Tibial nerve (tissue), 4 donors: ENCODE data around the gene CDKN1A.

Source experiments
- EP300 ChIP-seq, 2 donors: sonication (generic); formaldehyde crosslinking; IDR thresholded peaks; one replicate each; pipeline ENCODE4 v1.6.1; 2017; ENCODE audit warnings: antibody characterized with exemption in 2 of 2, mild to moderate bottlenecking in 1 of 2
- POLR2A ChIP-seq, 2 donors: fragments of 450-650 bp; IDR thresholded peaks; one replicate each; pipeline ENCODE4 v1.6.1; 2017; ENCODE audit warnings: antibody characterized with exemption in 2 of 2, mild to moderate bottlenecking in 2 of 2, moderate library complexity in 2 of 2
- TF ChIP-seq, protein P1 (sequence below), 5 experiments: fragments of 200-600 bp in 3 of 5; fragments of 450-650 bp in 2 of 5; sonication (generic) in 3 of 5; IDR thresholded peaks; one replicate each; pipeline ENCODE4 v1.5.1; 2016 to 2019; ENCODE audit warnings: antibody characterized with exemption in 5 of 5, mild to moderate bottlenecking in 3 of 5, moderate library complexity in 2 of 5

DNA sequence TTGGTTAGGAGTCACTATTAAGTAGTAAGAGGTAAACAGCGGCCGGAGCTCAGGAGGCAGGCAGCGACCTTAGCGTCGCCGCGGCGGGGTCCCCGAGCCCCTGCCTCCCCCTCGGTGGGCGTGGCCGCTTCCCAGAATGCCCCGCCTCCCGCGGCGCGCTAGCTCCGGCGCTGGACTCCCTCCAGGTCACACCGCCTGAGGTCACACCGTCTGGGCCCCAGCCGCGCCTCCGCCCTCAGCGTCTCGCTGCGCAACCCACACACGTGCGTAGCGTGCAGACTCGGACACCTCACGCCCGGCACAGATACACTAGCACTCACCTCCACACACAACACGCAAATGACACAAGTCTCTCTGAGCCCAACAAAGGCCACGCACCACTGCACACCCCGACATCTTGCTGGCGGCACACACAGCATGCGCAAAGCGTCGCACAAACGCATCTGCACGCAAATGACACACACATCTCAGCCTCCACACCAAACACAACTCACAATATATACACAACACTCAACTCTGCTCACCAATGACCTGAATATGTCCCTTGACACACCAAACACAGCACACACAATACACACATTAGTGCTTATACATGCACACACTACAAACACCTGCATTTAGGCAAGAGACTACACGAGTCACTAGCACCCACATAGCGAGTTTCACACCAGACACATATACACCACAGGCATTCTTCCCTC, 17.6 kb upstream of the CDKN1A start:
- TF ChIP-seq, protein P1, sequence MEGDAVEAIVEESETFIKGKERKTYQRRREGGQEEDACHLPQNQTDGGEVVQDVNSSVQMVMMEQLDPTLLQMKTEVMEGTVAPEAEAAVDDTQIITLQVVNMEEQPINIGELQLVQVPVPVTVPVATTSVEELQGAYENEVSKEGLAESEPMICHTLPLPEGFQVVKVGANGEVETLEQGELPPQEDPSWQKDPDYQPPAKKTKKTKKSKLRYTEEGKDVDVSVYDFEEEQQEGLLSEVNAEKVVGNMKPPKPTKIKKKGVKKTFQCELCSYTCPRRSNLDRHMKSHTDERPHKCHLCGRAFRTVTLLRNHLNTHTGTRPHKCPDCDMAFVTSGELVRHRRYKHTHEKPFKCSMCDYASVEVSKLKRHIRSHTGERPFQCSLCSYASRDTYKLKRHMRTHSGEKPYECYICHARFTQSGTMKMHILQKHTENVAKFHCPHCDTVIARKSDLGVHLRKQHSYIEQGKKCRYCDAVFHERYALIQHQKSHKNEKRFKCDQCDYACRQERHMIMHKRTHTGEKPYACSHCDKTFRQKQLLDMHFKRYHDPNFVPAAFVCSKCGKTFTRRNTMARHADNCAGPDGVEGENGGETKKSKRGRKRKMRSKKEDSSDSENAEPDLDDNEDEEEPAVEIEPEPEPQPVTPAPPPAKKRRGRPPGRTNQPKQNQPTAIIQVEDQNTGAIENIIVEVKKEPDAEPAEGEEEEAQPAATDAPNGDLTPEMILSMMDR (IDR thresholded peaks at IDR 0.05), result no peak
- TF ChIP-seq POLR2A (IDR thresholded peaks at IDR 0.05) (no peak), EP300 (IDR thresholded peaks at IDR 0.05) (peak in 1 of 2 donors; percentile 61)
